ENCODE measurements around the gene NT5C. TPM values are rescaled to one million over a fixed set of nuclear protein-coding genes. Genes with fewer than 3 reads are reported as not detected.

Gene NT5C
- total RNA-seq, 1 donor from 2014 or later: 40.4 TPM

- Mint-ChIP-seq H3K27ac (ENCODE audit: unreplicated experiment) (no peak overlapping the region), H3K36me3 (ENCODE audit: unreplicated experiment) (no peaks in the 10 kb centered on the region), H3K4me3 (ENCODE audit: unreplicated experiment) (peak overlapping the region; percentile 68), H3K9me3 (ENCODE audit: unreplicated experiment) (peaks cover 4% of the 10 kb centered on the region), H3K27me3 (ENCODE audit: unreplicated experiment) (peaks cover 14% of the 10 kb centered on the region), H3K4me1 (ENCODE audit: low read depth, unreplicated experiment) (peaks cover 2% of the 10 kb centered on the region)
- DNase-seq: no peak
- no peak for TF ChIP-seq CTCF (IDR thresholded peaks at IDR 0.05; ENCODE audit: partially characterized antibody, unreplicated experiment)
Observed at GRCh38 chr17:75087182-75087557, 44.4 kb downstream of the NT5C start.

GRCh38 chr17:75086496-75087181 is 44.9 kb downstream of the NT5C start:
- peaks cover 2% of the 10 kb centered on the region for H3K4me1 Mint-ChIP-seq (ENCODE audit: low read depth, unreplicated experiment)

GRCh38 chr17:75084039-75084660 is 47.4 kb downstream of the NT5C start:
- peaks cover 4% of the 10 kb centered on the region for H3K4me1 Mint-ChIP-seq (ENCODE audit: low read depth, unreplicated experiment)
- H3K36me3 Mint-ChIP-seq (ENCODE audit: unreplicated experiment): no peaks in the 10 kb centered on the region
- peaks cover 13% of the 10 kb centered on the region for H3K27me3 Mint-ChIP-seq (ENCODE audit: unreplicated experiment)
- peaks cover 1% of the 10 kb centered on the region for H3K9me3 Mint-ChIP-seq (ENCODE audit: unreplicated experiment)
- no peak for TF ChIP-seq CTCF (IDR thresholded peaks at IDR 0.05; ENCODE audit: partially characterized antibody, unreplicated experiment)
- no peak for DNase-seq
- no peak overlapping the region for H3K4me3 Mint-ChIP-seq (ENCODE audit: unreplicated experiment)
- H3K27ac Mint-ChIP-seq (ENCODE audit: unreplicated experiment): no peak overlapping the region

More at GRCh38 chr17:75086496-75087181, 44.9 kb downstream of the NT5C start:
- Mint-ChIP-seq H3K27ac (ENCODE audit: unreplicated experiment) (no peak overlapping the region), H3K9me3 (ENCODE audit: unreplicated experiment) (peaks cover 4% of the 10 kb centered on the region), H3K4me3 (ENCODE audit: unreplicated experiment) (peak overlapping the region; percentile 53), H3K27me3 (ENCODE audit: unreplicated experiment) (peaks cover 17% of the 10 kb centered on the region), H3K36me3 (ENCODE audit: unreplicated experiment) (no peaks in the 10 kb centered on the region)
- no peak for TF ChIP-seq CTCF (IDR thresholded peaks at IDR 0.05; ENCODE audit: partially characterized antibody, unreplicated experiment)
- DNase-seq: no peak

GRCh38 chr17:75082683-75083082 is 48.9 kb downstream of the NT5C start:
- Mint-ChIP-seq H3K36me3 (ENCODE audit: unreplicated experiment) (no peaks in the 10 kb centered on the region), H3K4me1 (ENCODE audit: low read depth, unreplicated experiment) (peaks cover 8% of the 10 kb centered on the region), H3K4me3 (ENCODE audit: unreplicated experiment) (no peak overlapping the region), H3K9me3 (ENCODE audit: unreplicated experiment) (peaks cover 1% of the 10 kb centered on the region), H3K27ac (ENCODE audit: unreplicated experiment) (no peak overlapping the region), H3K27me3 (ENCODE audit: unreplicated experiment) (peaks cover 13% of the 10 kb centered on the region)
- no peak for DNase-seq
- no peak for TF ChIP-seq CTCF (IDR thresholded peaks at IDR 0.05; ENCODE audit: partially characterized antibody, unreplicated experiment)
